CD14-positive monocyte (primary cell): ENCODE results near the gene TGFBR3. TPM values are rescaled to one million over a fixed set of nuclear protein-coding genes. Genes with fewer than 3 reads are reported as not detected.

ENCODE experiments used
- DNase-seq, 3 donors: peaks; one replicate each; pipeline ENCODE4 v3.0.0-alpha.2; 2011 to 2022
- H2AFZ ChIP-seq: 2 replicates; pipeline ENCODE4 v1.6.0; 2012; ENCODE audit warnings: mild to moderate bottlenecking, low read depth, low read length, inconsistent platforms; ENCODE audit not compliant: insufficient read depth, poor library complexity, severe bottlenecking
- H3K27ac ChIP-seq, 2 donors: 1 replicate in 1 of 2; 2 replicates in 1 of 2; pipeline ENCODE4 v1.5.1; 2012 to 2013; ENCODE audit warnings: low read length in 2 of 2, control low read depth in 1 of 2, inconsistent platforms in 1 of 2, low read depth in 1 of 2, mild to moderate bottlenecking in 1 of 2
- H3K27me3 ChIP-seq, 2 donors: one replicate each; pipeline versions ENCODE4 v1.6.0 to v1.6.1; 2011 to 2013; ENCODE audit warnings: low read length in 2 of 2; ENCODE audit not compliant: control insufficient read depth in 2 of 2, insufficient read depth in 2 of 2
- H3K36me3 ChIP-seq, 2 donors: replicated peaks in 1 of 2; 1 replicate in 1 of 2; 2 replicates in 1 of 2; pipeline versions ENCODE4 v1.5.1 to v1.6.1; 2012 to 2013; ENCODE audit warnings: low read length in 2 of 2, control low read depth in 1 of 2, inconsistent platforms in 1 of 2, mild to moderate bottlenecking in 1 of 2; ENCODE audit not compliant: insufficient read depth in 2 of 2, control insufficient read depth in 1 of 2
- H3K4me1 ChIP-seq, 2 donors: 1 replicate in 1 of 2; 2 replicates in 1 of 2; pipeline versions ENCODE4 v1.5.1 to v1.6.1; 2012 to 2013; ENCODE audit warnings: low read length in 2 of 2, control low read depth in 1 of 2, inconsistent platforms in 1 of 2, mild to moderate bottlenecking in 1 of 2, moderate library complexity in 1 of 2; ENCODE audit not compliant: insufficient read depth in 2 of 2, control insufficient read depth in 1 of 2
- H3K4me2 ChIP-seq: replicated peaks from 2 replicates; pipeline ENCODE3; 2012; ENCODE audit warnings: low read length, moderate library complexity, mild to moderate bottlenecking; ENCODE audit not compliant: poor library complexity, severe bottlenecking; ENCODE audit errors: extremely low read depth
- H3K4me3 ChIP-seq, 3 experiments: fragments of 200-600 bp in 1 of 3; sonication (generic) in 1 of 3; replicated peaks in 1 of 3; 1 replicate in 2 of 3; 2 replicates in 1 of 3; pipeline ENCODE4 v1.5.1; 2011 to 2013; ENCODE audit warnings: low read length in 3 of 3, mild to moderate bottlenecking in 3 of 3, control low read depth in 2 of 3, low read depth in 2 of 3, inconsistent platforms in 1 of 3, moderate library complexity in 1 of 3
- H3K79me2 ChIP-seq: 2 replicates; pipeline ENCODE4 v1.6.0; 2012; ENCODE audit warnings: mild to moderate bottlenecking, control low read depth, inconsistent platforms, low read length, moderate library complexity; ENCODE audit not compliant: insufficient read depth
- H3K9ac ChIP-seq: 2 replicates; pipeline ENCODE4 v1.6.0; 2017; ENCODE audit warnings: low read length, mild to moderate bottlenecking; ENCODE audit not compliant: insufficient read depth, poor library complexity, severe bottlenecking
- H3K9me3 ChIP-seq, 2 donors: replicated peaks in 1 of 2; 1 replicate in 1 of 2; 2 replicates in 1 of 2; pipeline versions ENCODE4 v1.5.1 to v1.6.1; 2012 to 2013; ENCODE audit warnings: low read length in 2 of 2, control low read depth in 1 of 2; ENCODE audit not compliant: control insufficient read depth in 1 of 2, insufficient read depth in 1 of 2
- H4K20me1 ChIP-seq: 2 replicates; pipeline ENCODE4 v1.6.0; 2012; ENCODE audit warnings: mild to moderate bottlenecking, low read length, control low read depth, moderate library complexity; ENCODE audit not compliant: insufficient read depth
- H3K27ac Mint-ChIP-seq, 7 donors: one replicate each; pipeline ENCODE4 v1.8.0; 2020; ENCODE audit warnings: mild to moderate bottlenecking in 7 of 7, mixed read lengths in 7 of 7, moderate library complexity in 6 of 7, inconsistent platforms in 2 of 7
- H3K27me3 Mint-ChIP-seq, 3 donors: one replicate each; pipeline ENCODE4 v1.8.0; 2021 to 2022; ENCODE audit warnings: low read depth in 3 of 3, mild to moderate bottlenecking in 3 of 3, mixed read lengths in 3 of 3, moderate library complexity in 3 of 3, inconsistent platforms in 1 of 3
- H3K36me3 Mint-ChIP-seq, 2 donors: one replicate each; pipeline ENCODE4 v1.8.0; 2020; ENCODE audit warnings: mixed read lengths in 2 of 2, inconsistent platforms in 1 of 2, mild to moderate bottlenecking in 1 of 2
- H3K4me1 Mint-ChIP-seq: one replicate; pipeline ENCODE4 v1.8.0; 2020; ENCODE audit warnings: mild to moderate bottlenecking, mixed read lengths
- H3K4me3 Mint-ChIP-seq, 2 donors: one replicate each; pipeline ENCODE4 v1.8.0; 2020; ENCODE audit warnings: mild to moderate bottlenecking in 2 of 2, mixed read lengths in 2 of 2, moderate library complexity in 1 of 2
- H3K9me3 Mint-ChIP-seq, 7 donors: one replicate each; pipeline ENCODE4 v1.8.0; 2020 to 2022; ENCODE audit warnings: mixed read lengths in 7 of 7, mild to moderate bottlenecking in 6 of 7, moderate library complexity in 6 of 7, inconsistent platforms in 2 of 7
- CTCF ChIP-seq: fragments of 200-600 bp; IDR thresholded peaks from one replicate; pipeline ENCODE4 v1.8.0; 2022; ENCODE audit warnings: antibody characterized with exemption, mild to moderate bottlenecking
- WGBS: methylation state at CpG from one replicate; pipeline ENCODE4 v1.1.5; 2013; ENCODE audit warnings: missing lambda C conversion rate; ENCODE audit not compliant: insufficient coverage; 5-methylcytosine and 5-hydroxymethylcytosine counted together
- intact Hi-C, 2 donors: fragments of 100-400 bp; cut with micrococcal nuclease; formaldehyde crosslinking; loops; one replicate each; pipeline versions ENCODE4 v1.15.0 to v1.15.1; 2023
- polyA plus RNA-seq, 3 donors: library from polyadenylated mRNA; depleted of rRNA in 1 of 3; unstranded in 2 of 3; stranded (reverse) in 1 of 3; fragments of 300-500 nt in 2 of 3; fragments of >200 nt in 1 of 3; fragmentation: Illumina TruSeq in 2 of 3; gene quantifications; 1 replicate in 2 of 3; 2 replicates in 1 of 3; pipeline ENCODE4 v1.2.3, GENCODE V29; 2012 to 2021

Gene TGFBR3
- polyA plus RNA-seq, 3 donors = 0.09 to 0.28 (median 0.20) TPM

- H3K4me1 ChIP-seq = no peaks in the 10 kb centered on the region
- peaks cover 0 to 6% (median 3%) of the 10 kb centered on the region in 3 donors for H3K27me3 Mint-ChIP-seq
- WGBS = no CpG with 5 or more reads among the region's 4 CpGs
- no peak overlapping the region for H3K4me2 ChIP-seq
- no peak for TF ChIP-seq CTCF
- no peaks in the 10 kb centered on the region for H3K36me3 ChIP-seq
- no peaks in the 10 kb centered on the region for H4K20me1 ChIP-seq
- intact Hi-C loops = no loop called here
- H2AFZ ChIP-seq = no peak overlapping the region
- no peak overlapping the region for H3K4me3 ChIP-seq
- no peak overlapping the region for H3K27ac Mint-ChIP-seq
- H3K4me1 Mint-ChIP-seq = no peaks in the 10 kb centered on the region
- no peaks in the 10 kb centered on the region for H3K9me3 ChIP-seq
- no peaks in the 10 kb centered on the region for H3K27me3 ChIP-seq
- H3K4me3 Mint-ChIP-seq = no peak overlapping the region
- H3K9ac ChIP-seq = no peak overlapping the region
- no peak overlapping the region for H3K27ac ChIP-seq
- peaks cover 0 to 3% (median 0%) of the 10 kb centered on the region in 7 donors for H3K9me3 Mint-ChIP-seq
- DNase-seq = no peak
- H3K36me3 Mint-ChIP-seq = no peaks in the 10 kb centered on the region
- H3K79me2 ChIP-seq = no peaks in the 10 kb centered on the region
Measured at GRCh38 chr1:91770667-91771268, 115.2 kb downstream of the TGFBR3 start.

- H3K36me3 Mint-ChIP-seq = no peaks in the 10 kb centered on the region
- H3K36me3 ChIP-seq = no peaks in the 10 kb centered on the region
- TF ChIP-seq CTCF = no peak
- no peak overlapping the region for H3K4me3 ChIP-seq
- no peaks in the 10 kb centered on the region for H3K9me3 ChIP-seq
- H3K4me3 Mint-ChIP-seq = no peak overlapping the region
- no peak overlapping the region for H3K9ac ChIP-seq
- intact Hi-C loops = no loop called here
- no peak overlapping the region for H3K27ac Mint-ChIP-seq
- H2AFZ ChIP-seq = no peak overlapping the region
- no peak overlapping the region for H3K4me2 ChIP-seq
- H3K4me1 Mint-ChIP-seq = no peaks in the 10 kb centered on the region
- H4K20me1 ChIP-seq = no peaks in the 10 kb centered on the region
- 96% methylated on average over 3 of the region's 5 CpGs for WGBS
- no peak overlapping the region for H3K27ac ChIP-seq
- no peaks in the 10 kb centered on the region for H3K79me2 ChIP-seq
- peaks cover 0 to 3% (median 0%) of the 10 kb centered on the region in 7 donors for H3K9me3 Mint-ChIP-seq
- no peaks in the 10 kb centered on the region for H3K4me1 ChIP-seq
- peaks cover 0 to 3% (median 2%) of the 10 kb centered on the region in 3 donors for H3K27me3 Mint-ChIP-seq
- no peaks in the 10 kb centered on the region for H3K27me3 ChIP-seq
- no peak for DNase-seq
Measured at GRCh38 chr1:91769742-91770141, 116.2 kb downstream of the TGFBR3 start.
